ENCODE measurements around the gene WAC. TPM values are rescaled to one million over a fixed set of nuclear protein-coding genes. Genes with fewer than 3 reads are reported as not detected.

Gene WAC
- total RNA-seq, 1 experiment from 2014 or later: 115 TPM

DNA sequence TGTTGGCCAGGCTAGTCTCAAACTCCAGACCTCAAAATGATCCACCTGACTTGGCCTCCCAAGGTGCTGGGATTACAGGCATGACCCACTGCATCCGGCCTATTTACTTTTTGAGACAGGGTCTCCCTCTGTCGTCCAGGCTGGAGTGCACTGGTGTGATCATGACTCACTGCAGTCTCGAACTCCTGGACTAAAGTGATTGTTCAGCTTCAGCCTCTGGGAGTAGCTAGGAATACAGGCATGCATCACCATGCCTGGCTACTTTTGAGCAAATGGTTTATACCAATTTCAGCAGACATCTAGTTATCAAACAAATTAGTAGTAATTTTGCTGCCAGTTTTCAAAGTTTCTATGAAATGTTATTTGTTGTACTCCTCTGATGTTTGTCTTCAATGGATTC, 2.2 kb upstream of the WAC start:
- DNase-seq (ENCODE audit: extremely low read depth, low read depth): no peak

GRCh38 chr10:28533186-28533564, 257 bp downstream of the WAC start:
- DNase-seq (ENCODE audit: extremely low read depth, low read depth): no peak

DNA sequence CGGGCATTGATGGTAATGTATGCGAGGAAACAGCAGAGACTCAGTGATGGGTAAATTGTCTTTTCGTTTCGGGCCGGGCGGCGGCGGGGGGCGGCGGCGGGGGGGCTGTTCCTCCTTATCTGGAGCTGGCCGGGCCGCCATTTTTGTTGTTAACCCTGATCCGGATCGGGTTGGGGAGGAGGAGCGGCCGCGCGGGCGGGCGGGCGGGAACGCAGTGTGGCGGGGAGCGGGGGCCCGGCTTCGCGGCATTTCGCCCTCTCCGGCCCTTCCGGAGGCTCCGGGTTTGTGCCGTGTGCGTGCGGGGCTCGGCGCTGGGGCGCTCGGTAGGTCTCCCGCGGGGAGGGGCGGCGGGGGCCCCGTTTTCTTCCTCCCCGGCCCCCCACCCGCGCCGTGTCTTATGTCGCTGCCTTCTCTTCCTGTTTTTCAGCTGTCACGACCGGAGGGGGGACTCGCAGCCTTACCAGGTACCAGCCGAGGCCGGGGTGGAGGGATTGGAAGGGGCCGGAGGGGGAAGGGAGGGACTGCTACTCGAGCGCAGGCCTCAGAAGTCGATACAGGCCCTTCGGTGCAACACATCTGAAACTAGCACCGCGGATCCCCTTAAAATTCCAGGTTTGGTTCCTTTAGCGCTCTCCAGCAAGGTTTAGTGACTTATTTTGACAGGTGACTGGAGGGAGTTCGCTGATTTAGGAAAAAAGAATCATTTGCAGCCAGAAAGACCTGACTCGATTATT, 820 bp downstream of the WAC start:
- peak; percentile 24 for DNase-seq (ENCODE audit: extremely low read depth, low read depth)

DNA sequence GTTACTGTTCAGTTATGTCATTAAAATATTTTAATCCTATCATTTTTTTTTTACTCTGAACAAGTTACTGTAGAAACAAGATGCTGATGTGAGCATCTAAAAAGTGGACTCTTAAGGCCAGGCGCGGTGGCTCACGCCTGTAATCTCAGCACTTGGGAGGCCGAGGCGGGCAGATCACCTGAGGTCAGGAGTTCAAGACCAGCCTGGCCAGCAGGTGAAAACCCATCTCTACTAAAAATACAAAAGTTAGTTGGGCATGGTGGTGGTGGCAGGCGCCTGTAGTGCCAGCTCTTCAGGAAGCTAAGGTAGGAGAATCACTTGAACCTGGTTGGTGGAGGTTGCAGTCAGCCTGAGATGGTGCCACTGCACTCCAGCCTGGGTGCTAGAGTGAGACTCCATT, 2.9 kb downstream of the WAC start:
- no peak for DNase-seq (ENCODE audit: extremely low read depth, low read depth)

DNA sequence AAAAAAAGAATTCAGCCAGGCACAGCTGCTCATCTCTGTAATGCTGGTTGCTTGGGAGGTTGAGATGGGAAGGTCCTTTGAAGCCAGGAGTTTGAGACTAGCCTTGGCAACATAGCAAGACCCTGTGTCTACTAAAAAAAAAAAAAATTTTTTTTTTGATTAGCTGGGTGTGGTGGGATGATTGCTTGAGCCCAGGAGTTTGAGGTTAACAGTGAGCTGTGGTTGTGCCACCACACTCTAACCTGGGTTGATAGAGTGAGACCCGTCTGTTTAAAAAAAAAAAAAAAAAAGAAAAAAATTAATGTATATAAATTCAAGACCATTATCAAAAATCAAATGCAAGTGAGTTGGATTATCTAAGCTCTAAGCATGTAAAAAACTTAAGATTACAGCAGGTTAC, 5.7 kb downstream of the WAC start:
- no peak for DNase-seq (ENCODE audit: extremely low read depth, low read depth)

GRCh38 chr10:28540145-28540544, 7.2 kb downstream of the WAC start:
- DNase-seq (ENCODE audit: extremely low read depth, low read depth): no peak

DNA sequence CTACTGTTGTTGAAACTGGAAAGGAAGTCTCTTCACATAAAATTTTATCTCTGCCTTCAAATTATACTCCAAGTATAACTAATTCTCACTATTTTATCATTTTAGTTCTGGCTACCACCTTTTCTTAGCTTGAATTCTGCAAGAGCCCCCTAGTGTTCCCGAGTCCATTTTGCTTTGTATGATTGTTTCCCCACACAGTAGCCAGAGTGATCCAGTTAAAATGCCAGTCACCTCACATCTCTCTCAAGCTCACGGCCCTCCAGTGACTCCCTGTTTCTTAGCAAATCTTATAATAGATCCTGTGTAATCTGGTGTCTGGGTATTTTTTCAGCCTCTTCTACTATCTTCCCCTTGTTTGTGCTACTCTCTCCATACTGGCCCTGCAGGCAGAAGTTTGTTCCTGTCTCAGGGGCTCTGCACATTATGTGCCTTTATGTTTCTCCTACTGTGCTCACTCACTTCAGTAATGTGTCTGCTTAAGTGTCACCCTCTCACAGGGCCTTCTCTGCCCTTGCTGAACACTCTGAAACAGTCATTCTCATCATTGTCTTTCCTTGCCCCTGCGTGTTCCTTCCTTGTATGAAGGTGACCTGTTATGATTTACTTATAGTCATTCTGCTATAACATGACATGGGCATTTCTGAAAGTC, 8.9 kb downstream of the WAC start:
- no peak for DNase-seq (ENCODE audit: extremely low read depth, low read depth)

DNA sequence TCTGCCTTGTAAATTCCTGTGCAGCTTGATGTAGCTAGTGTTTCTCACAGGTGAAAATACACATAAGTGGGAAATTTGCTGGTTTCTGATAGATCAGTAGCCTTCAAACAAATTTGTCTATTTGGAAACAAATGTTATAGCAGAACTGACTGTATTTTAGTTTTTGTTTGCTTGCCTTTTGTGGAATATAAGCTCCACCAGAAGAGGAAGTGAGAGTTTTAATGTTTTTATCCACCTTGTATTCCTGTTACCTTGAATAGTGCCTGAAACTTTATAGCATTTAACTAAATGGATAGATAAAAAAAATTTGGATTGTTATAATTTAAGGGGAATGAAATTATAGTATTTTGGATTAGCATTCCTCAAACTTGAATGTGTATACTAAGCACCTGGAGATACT, 9.8 kb downstream of the WAC start:
- DNase-seq (ENCODE audit: extremely low read depth, low read depth): no peak

DNA sequence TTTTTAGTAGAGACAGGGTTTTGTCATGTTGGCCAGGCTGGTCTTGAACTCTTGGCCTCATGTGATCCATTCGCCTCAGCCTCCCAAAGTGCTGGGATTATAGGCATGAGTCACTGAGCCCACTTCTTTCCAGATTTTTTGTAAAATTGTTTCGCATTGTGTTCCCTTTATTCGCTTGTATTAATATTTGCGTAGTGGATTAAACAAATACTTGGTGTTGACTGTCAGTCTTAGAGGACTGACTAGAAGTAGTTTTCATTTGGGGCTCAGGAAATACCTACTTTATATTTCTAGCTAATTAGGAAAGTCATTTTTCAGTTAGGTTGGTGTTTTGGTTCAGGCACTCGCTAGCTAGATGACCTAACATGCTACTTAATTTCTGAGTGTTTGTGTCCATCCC, 11.1 kb downstream of the WAC start:
- DNase-seq (ENCODE audit: extremely low read depth, low read depth): no peak

- no peak for DNase-seq (ENCODE audit: extremely low read depth, low read depth)
Measured at GRCh38 chr10:28545967-28546644, 13.2 kb downstream of the WAC start.

- DNase-seq (ENCODE audit: extremely low read depth, low read depth): no peak
Measured at GRCh38 chr10:28548781-28549498, 16.0 kb downstream of the WAC start.

DNA sequence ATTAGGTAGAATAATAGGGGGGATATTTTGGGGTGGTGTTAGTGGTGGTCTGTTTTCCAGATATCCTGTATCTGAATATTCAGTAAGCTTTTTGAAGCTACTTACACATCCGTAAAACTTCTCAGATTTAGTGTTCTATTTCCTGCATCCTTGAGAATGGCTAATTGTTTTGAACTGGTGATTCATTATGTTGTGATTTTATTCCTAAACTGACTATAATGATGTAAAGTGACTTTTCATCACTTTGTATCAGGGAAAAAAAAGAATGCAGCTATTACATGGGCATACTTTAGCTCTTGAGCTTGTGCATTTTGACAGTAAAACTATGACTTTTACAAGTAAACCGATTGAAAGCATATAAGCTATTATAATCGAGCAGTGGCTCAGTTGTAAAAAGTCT, 18.2 kb downstream of the WAC start:
- DNase-seq (ENCODE audit: extremely low read depth, low read depth): no peak

DNA sequence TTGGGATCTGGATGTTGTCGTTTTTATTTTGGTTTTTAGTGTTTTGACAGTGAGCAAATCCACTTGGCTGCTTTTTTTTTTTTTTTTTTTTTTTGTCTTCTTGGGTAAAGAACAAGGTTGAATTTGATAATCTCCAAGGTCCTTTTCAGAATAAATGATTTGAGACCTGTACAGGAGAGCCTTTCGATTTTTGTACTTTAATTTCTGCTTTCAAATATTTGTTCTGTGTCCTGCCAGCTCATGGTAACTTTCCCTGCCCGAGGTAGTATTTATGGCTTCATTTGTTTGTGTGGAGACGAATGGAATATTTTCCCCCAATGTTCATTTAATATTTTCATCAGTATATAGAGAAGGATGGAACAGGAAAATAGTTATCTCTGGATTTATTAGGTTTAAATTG, 19.9 kb downstream of the WAC start:
- DNase-seq (ENCODE audit: extremely low read depth, low read depth): no peak

DNA sequence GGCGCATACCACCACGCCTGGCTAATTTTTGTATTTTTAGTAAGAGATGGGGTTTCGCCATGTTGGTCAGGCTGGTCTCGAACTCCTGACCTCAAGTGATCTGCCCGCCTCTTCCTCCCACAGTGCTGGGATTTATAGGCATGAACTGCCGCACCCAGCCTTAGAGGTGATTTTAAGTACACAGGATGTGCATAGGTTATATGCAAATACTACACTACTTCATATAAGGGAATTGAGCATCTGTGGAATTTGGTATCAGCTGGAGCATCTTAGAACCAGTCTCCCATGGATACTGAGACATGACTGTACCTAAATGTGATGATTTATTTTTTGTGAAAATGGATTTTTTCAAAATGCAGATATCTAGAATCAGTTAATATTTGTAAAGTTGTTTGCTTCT, 21.1 kb downstream of the WAC start:
- no peak for DNase-seq (ENCODE audit: extremely low read depth, low read depth)

- DNase-seq (ENCODE audit: extremely low read depth, low read depth): no peak
Measured at GRCh38 chr10:28554952-28555351, 22.0 kb downstream of the WAC start.

DNA sequence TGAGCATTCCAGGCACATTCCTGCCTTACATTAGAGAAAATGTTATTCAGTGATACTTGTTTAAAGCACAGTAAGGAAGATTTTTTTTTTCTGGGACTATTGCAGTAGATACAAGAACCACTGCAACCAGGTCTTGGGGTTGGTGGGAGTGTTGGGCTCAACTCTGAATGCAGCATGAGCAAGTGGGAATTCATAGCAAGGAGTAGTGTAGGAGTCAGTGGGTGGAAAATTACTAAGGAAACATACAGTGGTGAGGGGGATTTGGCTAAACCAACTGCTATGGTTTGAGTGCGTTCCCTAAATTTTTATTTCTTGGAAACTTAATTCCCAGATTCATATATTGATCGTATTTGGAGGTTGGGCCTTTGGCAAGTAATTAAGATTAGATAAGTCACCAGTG, 22.4 kb downstream of the WAC start:
- no peak for DNase-seq (ENCODE audit: extremely low read depth, low read depth)

- no peak for DNase-seq (ENCODE audit: extremely low read depth, low read depth)
Measured at GRCh38 chr10:28556142-28556541, 23.2 kb downstream of the WAC start.

- no peak for DNase-seq (ENCODE audit: extremely low read depth, low read depth)
Measured at GRCh38 chr10:28558186-28558585, 25.3 kb downstream of the WAC start.

DNA sequence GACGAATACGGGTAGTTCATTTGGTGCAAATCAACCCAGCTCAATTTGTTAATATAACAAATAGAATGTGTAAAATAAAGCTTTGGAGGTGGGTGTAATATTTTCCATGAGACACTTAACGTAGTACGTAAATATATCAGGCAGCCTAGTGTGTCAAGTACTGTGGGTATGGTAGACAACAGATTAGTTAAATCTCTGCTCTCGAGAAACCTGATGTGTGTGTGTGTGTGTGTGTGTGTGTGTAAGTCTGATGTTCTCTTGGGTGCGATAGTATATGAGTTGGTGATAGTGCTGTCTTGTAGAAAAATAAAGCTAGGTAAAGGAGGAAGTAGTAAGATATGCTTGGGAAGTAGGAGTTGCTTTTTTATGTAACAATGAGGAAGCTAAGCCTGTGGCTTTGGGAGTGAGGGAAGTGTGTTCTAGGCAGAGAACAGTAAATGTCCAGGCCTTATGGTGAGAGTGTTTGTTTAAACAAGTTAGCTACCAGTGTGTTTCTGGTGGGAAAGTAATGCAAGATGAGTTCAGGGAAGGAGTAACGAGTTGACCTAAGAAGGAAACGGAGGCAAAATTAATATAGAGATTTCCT, 26.1 kb downstream of the WAC start:
- no peak for DNase-seq (ENCODE audit: extremely low read depth, low read depth)

GRCh38 chr10:28559618-28560017, 26.7 kb downstream of the WAC start:
- no peak for DNase-seq (ENCODE audit: extremely low read depth, low read depth)

GRCh38 chr10:28560617-28561016, 27.7 kb downstream of the WAC start:
- DNase-seq (ENCODE audit: extremely low read depth, low read depth): no peak
